SK-N-SH (cell line): Measurements from ENCODE around the gene RAPGEF1. TPM values are rescaled to one million over a fixed set of nuclear protein-coding genes. Genes with fewer than 3 reads are reported as not detected.

Experiments
- CTCF ChIA-PET: fragments of 300-600, 350-600 bp; formaldehyde crosslinking; extraction: SDS; loops from one replicate; lab custom pipeline; 2021; lab: Yijun Ruan, JAX
- POLR2A ChIA-PET: fragments of 350-600 bp; sonication (Branson Sonifier 250); formaldehyde crosslinking; extraction: SDS; loops from one replicate; lab custom pipeline; 2020; ENCODE audit warnings: antibody characterized with exemption, inconsistent platforms; lab: Yijun Ruan, JAX
- DNase-seq: peaks from one replicate; pipeline ENCODE4 v3.0.0; 2012
- H2AFZ ChIP-seq: fragments of 200-600 bp; sonication (generic); 2 replicates; pipeline ENCODE4 v1.8.1; 2016; ENCODE audit warnings: antibody characterized with exemption, mild to moderate bottlenecking, low read depth
- H3F3A ChIP-seq: fragments of 200-600 bp; sonication (generic); replicated peaks from 2 replicates; pipeline ENCODE3; 2016; ENCODE audit warnings: antibody characterized with exemption, mild to moderate bottlenecking; ENCODE audit not compliant: insufficient read depth
- H3K27ac ChIP-seq, 2 experiments: fragments of 200-500 bp in 1 of 2; fragments of 200-600 bp in 1 of 2; sonication (Bioruptor generic) in 1 of 2; sonication (generic), shearing (Covaris generic) in 1 of 2; 2 replicates each; pipeline versions ENCODE4 v1.5.1 to v1.6.1; 2014 to 2016; ENCODE audit warnings: low read depth in 2 of 2, inconsistent platforms in 1 of 2, low read length in 1 of 2, mild to moderate bottlenecking in 1 of 2, mixed read lengths in 1 of 2
- H3K27me3 ChIP-seq: fragments of 200-600 bp; sonication (generic), shearing (Covaris generic); 2 replicates; pipeline ENCODE4 v1.6.1; 2016; ENCODE audit warnings: mixed run types; ENCODE audit not compliant: insufficient read depth
- H3K36me3 ChIP-seq, 2 experiments: fragments of 200-500 bp in 1 of 2; fragments of 200-600 bp in 1 of 2; sonication (Bioruptor generic) in 1 of 2; sonication (generic) in 1 of 2; replicated peaks in 1 of 2; 2 replicates each; pipeline versions ENCODE3 to v1.5.1; 2014 to 2016; ENCODE audit warnings: low read length in 1 of 2, mild to moderate bottlenecking in 1 of 2; ENCODE audit not compliant: insufficient read depth in 2 of 2, control insufficient read depth in 1 of 2
- H3K4me1 ChIP-seq, 2 experiments: fragments of 200-500 bp in 1 of 2; fragments of 200-600 bp in 1 of 2; sonication (Bioruptor generic) in 1 of 2; sonication (generic), shearing (Covaris generic) in 1 of 2; 2 replicates each; pipeline versions ENCODE4 v1.5.1 to v1.6.1; 2014 to 2016; ENCODE audit warnings: low read depth in 1 of 2, low read length in 1 of 2, mixed run types in 1 of 2; ENCODE audit not compliant: insufficient read depth in 2 of 2, control insufficient read depth in 1 of 2
- H3K4me2 ChIP-seq: fragments of 200-600 bp; sonication (generic), shearing (Covaris generic); 2 replicates; pipeline ENCODE4 v1.6.1; 2017; ENCODE audit warnings: mixed run types
- H3K4me3 ChIP-seq, 2 experiments: fragments of 200-500 bp in 1 of 2; fragments of 200-600 bp in 1 of 2; sonication (Bioruptor generic) in 1 of 2; sonication (generic), shearing (Covaris generic) in 1 of 2; 2 replicates each; pipeline versions ENCODE4 v1.5.1 to v1.8.1; 2014 to 2016; ENCODE audit warnings: low read depth in 2 of 2, inconsistent platforms in 1 of 2, low read length in 1 of 2, mild to moderate bottlenecking in 1 of 2, mixed read lengths in 1 of 2, moderate library complexity in 1 of 2
- H3K79me2 ChIP-seq: fragments of 200-600 bp; sonication (generic); 2 replicates; pipeline ENCODE4 v1.8.1; 2017; ENCODE audit warnings: mild to moderate bottlenecking; ENCODE audit not compliant: insufficient read depth
- H3K9ac ChIP-seq: fragments of 200-600 bp; sonication (generic); 2 replicates; pipeline ENCODE4 v1.6.1; 2017; ENCODE audit warnings: mixed run types
- H3K9me2 ChIP-seq: fragments of 200-600 bp; sonication (generic); 2 replicates; pipeline ENCODE4 v1.6.1; 2017; ENCODE audit warnings: mixed run types
- H3K9me3 ChIP-seq: fragments of 200-600 bp; sonication (generic); 2 replicates; pipeline ENCODE4 v1.6.1; 2017; ENCODE audit warnings: mixed run types, mild to moderate bottlenecking, moderate library complexity
- H4K20me1 ChIP-seq: fragments of 200-600 bp; sonication (generic); 2 replicates; pipeline ENCODE4 v1.6.1; 2017; ENCODE audit warnings: mild to moderate bottlenecking, mixed run types; ENCODE audit not compliant: insufficient read depth
- ELF1 ChIP-seq: IDR thresholded peaks from 2 replicates; pipeline ENCODE4 v1.4.0; 2012
- EP300 ChIP-seq, 2 experiments: IDR thresholded peaks; 2 replicates each; pipeline versions ENCODE4 v1.4.0 to v1.6.1; 2012; ENCODE audit warnings: borderline replicate concordance in 1 of 2, low read depth in 1 of 2, low read length in 1 of 2
- FOSL2 ChIP-seq: IDR thresholded peaks from 2 replicates; pipeline ENCODE4 v1.4.0; 2012; ENCODE audit warnings: low read depth, mild to moderate bottlenecking, moderate library complexity, borderline replicate concordance
- FOXJ3 ChIP-seq: sonication (generic); formaldehyde crosslinking; IDR thresholded peaks from 2 replicates; pipeline ENCODE4 v1.5.1; 2020; ENCODE audit warnings: mild to moderate bottlenecking, missing genetic modification reagents
- GABPA ChIP-seq: IDR thresholded peaks from 2 replicates; pipeline ENCODE4 v1.4.0; 2012; ENCODE audit warnings: low read depth, mild to moderate bottlenecking
- JUND ChIP-seq: IDR thresholded peaks from 2 replicates; pipeline ENCODE4 v1.4.0; 2012
- MXI1 ChIP-seq: IDR thresholded peaks from 2 replicates; pipeline ENCODE4 v1.6.1; 2012; ENCODE audit warnings: mild to moderate bottlenecking, low read depth, low read length, improper control_type of control experiment
- NRF1 ChIP-seq: IDR thresholded peaks from 2 replicates; pipeline ENCODE4 v1.6.1; 2012; ENCODE audit warnings: low read depth, mild to moderate bottlenecking, low read length
- RAD21 ChIP-seq: IDR thresholded peaks from 2 replicates; pipeline ENCODE4 v1.6.1; 2012; ENCODE audit warnings: mild to moderate bottlenecking, low read length
- REST ChIP-seq: IDR thresholded peaks from 2 replicates; pipeline ENCODE4 v1.6.1; 2012; ENCODE audit warnings: mild to moderate bottlenecking, low read depth, low read length, moderate library complexity
- RXRA ChIP-seq: IDR thresholded peaks from 2 replicates; pipeline ENCODE4 v1.4.0; 2012; ENCODE audit warnings: low read depth, mild to moderate bottlenecking, borderline replicate concordance
- SIN3A ChIP-seq: IDR thresholded peaks from 2 replicates; pipeline ENCODE4 v1.6.1; 2012; ENCODE audit warnings: low read depth, mild to moderate bottlenecking, low read length, moderate library complexity, borderline replicate concordance
- SMC3 ChIP-seq: IDR thresholded peaks from 2 replicates; pipeline ENCODE4 v1.6.1; 2012; ENCODE audit warnings: low read depth, low read length, improper control_type of control experiment
- TAF1 ChIP-seq: IDR thresholded peaks from 2 replicates; pipeline ENCODE4 v1.6.1; 2012; ENCODE audit warnings: low read depth, mild to moderate bottlenecking, low read length, moderate library complexity, borderline replicate concordance
- TEAD4 ChIP-seq: IDR thresholded peaks from 2 replicates; pipeline ENCODE4 v1.4.0; 2012; ENCODE audit warnings: mild to moderate bottlenecking, borderline replicate concordance; ENCODE audit not compliant: insufficient read depth
- USF2 ChIP-seq: fragments of 150-350 bp; IDR thresholded peaks from 2 replicates; pipeline ENCODE4 v1.6.1; 2017; ENCODE audit warnings: antibody characterized with exemption, low read length, low read depth, borderline replicate concordance
- ZBTB33 ChIP-seq: IDR thresholded peaks from 2 replicates; pipeline ENCODE4 v1.4.0; 2012; ENCODE audit warnings: low read depth, borderline replicate concordance
- WGBS: methylation state at CpG from one replicate; pipeline ENCODE4 v1.1.6; 2017; ENCODE audit warnings: low lambda C conversion rate; 5-methylcytosine and 5-hydroxymethylcytosine counted together
- polyA plus RNA-seq, 3 experiments: library from polyadenylated mRNA; depleted of rRNA; stranded (reverse); fragments of >200 nt; gene quantifications; 2 replicates each; pipeline ENCODE4 v1.2.3, GENCODE V29; 2012

Gene RAPGEF1
- polyA plus RNA-seq, 1 of the 3 experiments (the other 2 are of a cell fraction): 26.2 TPM

GRCh38 chr9:131641618-131642495 is 98.0 kb downstream of the RAPGEF1 start:
- POLR2A ChIA-PET: no interaction called here
- TF ChIP-seq SIN3A: no peak
- no peak for TF ChIP-seq FOXJ3 (CRISPR knock-in tag)
- Histone ChIP-seq H3K9me3 (no peaks in the 10 kb centered on the region), H3K9me2 (no peaks in the 10 kb centered on the region), H3K4me2 (no peak overlapping the region), H3K27ac (no peak overlapping the region), H3K36me3 (peaks cover 0 to 24% of the 10 kb centered on the region in 2 experiments), H2AFZ (no peak overlapping the region), H4K20me1 (peaks cover 12% of the 10 kb centered on the region; the same call in 1 of the 2 replicates), H3K79me2 (no peaks in the 10 kb centered on the region), H3K27me3 (no peaks in the 10 kb centered on the region), H3K4me1 (peaks cover 0 to 3% of the 10 kb centered on the region in 2 experiments; a peak in 1 of 4 replicates), H3K4me3 (no peak overlapping the region), H3K9ac (no peak overlapping the region), H3F3A (no peaks in the 10 kb centered on the region)
- WGBS: 90% methylated on average over 17 of the region's 18 CpGs
- CTCF ChIA-PET: interaction anchor here (0.9 to 1.9 kb wide), 8 partner anchors 9 to 99 kb away, joined by 3 to 7 read pairs (median 4); partner anchors contain the start of gene RAPGEF1
- no peak for DNase-seq

- DNase-seq: no peak
- H3F3A ChIP-seq: no peaks in the 10 kb centered on the region
- H3K27ac ChIP-seq: no peak overlapping the region
- H3K9me2 ChIP-seq: no peaks in the 10 kb centered on the region
- H3K9ac ChIP-seq: no peak overlapping the region
- H3K27me3 ChIP-seq: no peaks in the 10 kb centered on the region
- H2AFZ ChIP-seq: no peak overlapping the region
- WGBS: 96% methylated on average over 11 of the region's 11 CpGs
- no peaks in the 10 kb centered on the region for H3K79me2 ChIP-seq
- POLR2A ChIA-PET: no interaction called here
- H3K4me2 ChIP-seq: no peak overlapping the region
- no peak overlapping the region for H3K4me3 ChIP-seq
- TF ChIP-seq FOSL2 (no peak), TEAD4 (no peak), MXI1 (no peak), SMC3 (no peak), USF2 (no peak), JUND (no peak), NRF1 (no peak), ELF1 (no peak), TAF1 (no peak), RXRA (no peak), EP300 (IDR thresholded peaks at IDR 0.05; ENCODE audit: borderline replicate concordance in 1 of 2, low read depth in 1 of 2, low read length in 1 of 2) (no peak), REST (no peak), GABPA (no peak), ZBTB33 (no peak), SIN3A (no peak), RAD21 (no peak)
- TF ChIP-seq, all 33 proteins: peak for 0
- Histone ChIP-seq H3K36me3 (peaks cover 0 to 24% of the 10 kb centered on the region in 2 experiments), H4K20me1 (peaks cover 5% of the 10 kb centered on the region; the same call in 1 of the 2 replicates), H3K9me3 (no peaks in the 10 kb centered on the region), H3K4me1 (peaks cover under 1 to 6% of the 10 kb centered on the region in 2 experiments; a peak in 2 of 4 replicates)
- CTCF ChIA-PET: interaction anchor here (1.1 to 3.3 kb wide), 2 partner anchors 28 to 99 kb away, joined by 3 to 15 read pairs; partner anchors contain the start of gene RAPGEF1
These were observed 99.3 kb downstream of the RAPGEF1 start for GRCh38 chr9:131640438-131641137.
